A549 (cell line): ENCODE data around the gene COL13A1. TPM values are rescaled to one million over a fixed set of nuclear protein-coding genes. Genes with fewer than 3 reads are reported as not detected.

Experiments
- ATAC-seq, 2 experiments: fragments of 200-7000 bp in 1 of 2; fragments of >200 bp in 1 of 2; cut with Nextera tagmentation in 1 of 2; cut with Tn5 transposase in 1 of 2; 3 replicates each; pipeline versions ENCODE4 v1.8.0 to v1.9.1; 2018 to 2020; ENCODE audit warnings: mild to moderate bottlenecking in 1 of 2, moderate library complexity in 1 of 2
- CTCF ChIA-PET: fragments of 300-600 bp; sonication (Branson Sonifier 250); formaldehyde crosslinking; extraction: SDS; loops from one replicate; lab custom pipeline; 2021; ENCODE audit warnings: antibody characterized with exemption, inconsistent platforms; lab: Yijun Ruan, JAX
- POLR2A ChIA-PET: fragments of 350-600 bp; formaldehyde crosslinking; extraction: SDS; loops from one replicate; lab custom pipeline; 2021; ENCODE audit warnings: antibody characterized with exemption, inconsistent platforms; lab: Yijun Ruan, JAX
- DNase-seq, 2 experiments: peaks; one replicate each; pipeline versions ENCODE4 v3.0.0 to v3.0.0-alpha.2; 2011 to 2016; ENCODE audit warnings: low read depth in 1 of 2, low spot score in 1 of 2
- FAIRE-seq: peaks from 2 replicates; lab custom pipeline; 2011; peaks lifted over from hg19 to GRCh38; lab: Jason Lieb, UNC
- H3K27ac ChIP-seq, 2 experiments: fragments of >200 bp; sonication (Bioruptor Twin); formaldehyde crosslinking; 3 replicates each; pipeline ENCODE4 v1.5.1; 2016 to 2017
- H3K4me1 ChIP-seq: fragments of >200 bp; sonication (Bioruptor Twin); formaldehyde crosslinking; 3 replicates; pipeline ENCODE4 v1.6.1; 2016
- H3K4me2 ChIP-seq: fragments of >200 bp; sonication (Bioruptor Twin); formaldehyde crosslinking; 3 replicates; pipeline ENCODE4 v1.6.1; 2016
- H3K4me3 ChIP-seq: fragments of >200 bp; sonication (Bioruptor Twin); formaldehyde crosslinking; 3 replicates; pipeline ENCODE4 v1.5.1; 2016
- H3K9me3 ChIP-seq: fragments of >200 bp; sonication (Bioruptor Twin); formaldehyde crosslinking; 3 replicates; pipeline ENCODE4 v1.6.1; 2016
- BHLHE40 ChIP-seq: IDR thresholded peaks from 2 replicates; pipeline ENCODE4 v1.6.1; 2012; ENCODE audit warnings: low read depth, low read length, inconsistent platforms
- CHD2 ChIP-seq: fragments of 150-350 bp; IDR thresholded peaks from 2 replicates; pipeline ENCODE4 v1.6.1; 2014; ENCODE audit warnings: low read length; ENCODE audit not compliant: partially characterized antibody
- CHD4 ChIP-seq: fragments of 200-600 bp; sonication (generic); IDR thresholded peaks from 2 replicates; pipeline ENCODE4 v1.6.1; 2016; ENCODE audit warnings: antibody characterized with exemption, mild to moderate bottlenecking, borderline replicate concordance
- FOSB ChIP-seq: fragments of 250-450 bp; sonication (Bioruptor Pico); IDR thresholded peaks from 2 replicates; pipeline ENCODE4 v1.5.0; 2020; ENCODE audit warnings: mild to moderate bottlenecking, moderate library complexity
- HDAC2 ChIP-seq: fragments of 200-600 bp; sonication (generic); IDR thresholded peaks from 2 replicates; pipeline ENCODE4 v1.6.1; 2016
- JUNB ChIP-seq: fragments of >200 bp; sonication (Bioruptor Twin); formaldehyde crosslinking; IDR thresholded peaks from 2 replicates; pipeline ENCODE4 v1.6.1; 2016
- KDM5A ChIP-seq: fragments of 200-600 bp; sonication (generic); IDR thresholded peaks from 2 replicates; pipeline ENCODE4 v1.6.1; 2016; ENCODE audit warnings: antibody characterized with exemption, mild to moderate bottlenecking
- MAFK ChIP-seq: fragments of 450-650 bp; IDR thresholded peaks from 2 replicates; pipeline ENCODE4 v1.6.1; 2014; ENCODE audit not compliant: partially characterized antibody
- ZSCAN20 ChIP-seq: fragments of 250-450 bp; sonication (Bioruptor Pico); IDR thresholded peaks from 2 replicates; pipeline ENCODE4 v1.8.0; 2022; ENCODE audit warnings: mild to moderate bottlenecking, moderate library complexity
- WGBS: methylation state at CpG from one replicate; pipeline ENCODE4 v1.1.6; 2017; ENCODE audit errors: missing lambda C conversion rate; 5-methylcytosine and 5-hydroxymethylcytosine counted together
- polyA plus RNA-seq, 4 experiments: library from polyadenylated mRNA; depleted of rRNA in 3 of 4; stranded (reverse); fragments of >200 nt; fragmentation: RNase III in 1 of 4; extraction: RNeasy Plus Mini Kit Qiagen cat#74134 plus additional on column Dnase treatment in 1 of 4; gene quantifications; 2 replicates in 3 of 4; 3 replicates in 1 of 4; pipeline ENCODE4 v1.2.3, GENCODE V29; 2011 to 2017
- TF ChIP-seq, protein P1 (sequence below): fragments of 200-600 bp; sonication (generic); IDR thresholded peaks from 2 replicates; pipeline ENCODE4 v1.6.1; 2016; ENCODE audit warnings: antibody characterized with exemption, mild to moderate bottlenecking, moderate library complexity
- TF ChIP-seq, protein P2 (sequence below): fragments of 150-350 bp; IDR thresholded peaks from 2 replicates; pipeline ENCODE4 v1.6.1; 2014; ENCODE audit warnings: low read depth, mild to moderate bottlenecking, low read length
- TF ChIP-seq, protein P3 (sequence below): IDR thresholded peaks from 2 replicates; pipeline ENCODE4 v1.6.1; 2012; ENCODE audit warnings: low read depth, borderline replicate concordance
- TF ChIP-seq, protein P4 (sequence below): fragments of 450-650 bp; IDR thresholded peaks from 2 replicates; pipeline ENCODE4 v1.6.1; 2014; ENCODE audit warnings: antibody characterized with exemption

COL13A1 gene
- polyA plus RNA-seq, 2 of the 4 experiments (the other 2 are of a cell fraction) = 0.08 to 0.27 TPM

DNA sequence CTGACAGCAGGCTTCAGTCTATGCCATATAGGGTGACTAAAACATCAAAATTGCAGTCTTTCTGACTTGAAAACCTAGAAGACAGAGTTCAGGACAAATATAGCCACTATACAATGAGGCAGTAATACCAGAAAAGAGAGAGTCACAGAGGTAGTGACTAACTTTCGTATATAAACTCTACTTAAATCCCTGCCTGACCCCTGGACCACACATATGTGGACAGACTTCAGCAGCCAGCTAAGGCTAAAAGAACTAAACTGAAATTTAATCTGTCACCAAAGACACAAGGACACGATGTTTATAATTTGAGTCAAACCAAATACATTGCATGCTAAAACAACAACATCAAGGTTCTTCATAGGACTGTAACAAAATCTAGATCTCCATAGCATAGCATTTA, 186.4 kb downstream of the COL13A1 start:
- FAIRE-seq (no peak), DNase-seq (no peak), ATAC-seq (no peak; a peak in 1 of 6 replicates)
- ChIA-PET CTCF (no interaction called here), POLR2A (no interaction called here)
- H3K27ac ChIP-seq = no peak overlapping the region
- H3K4me2 ChIP-seq = no peak overlapping the region
- no peaks in the 10 kb centered on the region for H3K4me1 ChIP-seq
- TF ChIP-seq JUNB = no peak
- TF ChIP-seq FOSB (CRISPR knock-in tag) = no peak
- TF ChIP-seq, protein P1, sequence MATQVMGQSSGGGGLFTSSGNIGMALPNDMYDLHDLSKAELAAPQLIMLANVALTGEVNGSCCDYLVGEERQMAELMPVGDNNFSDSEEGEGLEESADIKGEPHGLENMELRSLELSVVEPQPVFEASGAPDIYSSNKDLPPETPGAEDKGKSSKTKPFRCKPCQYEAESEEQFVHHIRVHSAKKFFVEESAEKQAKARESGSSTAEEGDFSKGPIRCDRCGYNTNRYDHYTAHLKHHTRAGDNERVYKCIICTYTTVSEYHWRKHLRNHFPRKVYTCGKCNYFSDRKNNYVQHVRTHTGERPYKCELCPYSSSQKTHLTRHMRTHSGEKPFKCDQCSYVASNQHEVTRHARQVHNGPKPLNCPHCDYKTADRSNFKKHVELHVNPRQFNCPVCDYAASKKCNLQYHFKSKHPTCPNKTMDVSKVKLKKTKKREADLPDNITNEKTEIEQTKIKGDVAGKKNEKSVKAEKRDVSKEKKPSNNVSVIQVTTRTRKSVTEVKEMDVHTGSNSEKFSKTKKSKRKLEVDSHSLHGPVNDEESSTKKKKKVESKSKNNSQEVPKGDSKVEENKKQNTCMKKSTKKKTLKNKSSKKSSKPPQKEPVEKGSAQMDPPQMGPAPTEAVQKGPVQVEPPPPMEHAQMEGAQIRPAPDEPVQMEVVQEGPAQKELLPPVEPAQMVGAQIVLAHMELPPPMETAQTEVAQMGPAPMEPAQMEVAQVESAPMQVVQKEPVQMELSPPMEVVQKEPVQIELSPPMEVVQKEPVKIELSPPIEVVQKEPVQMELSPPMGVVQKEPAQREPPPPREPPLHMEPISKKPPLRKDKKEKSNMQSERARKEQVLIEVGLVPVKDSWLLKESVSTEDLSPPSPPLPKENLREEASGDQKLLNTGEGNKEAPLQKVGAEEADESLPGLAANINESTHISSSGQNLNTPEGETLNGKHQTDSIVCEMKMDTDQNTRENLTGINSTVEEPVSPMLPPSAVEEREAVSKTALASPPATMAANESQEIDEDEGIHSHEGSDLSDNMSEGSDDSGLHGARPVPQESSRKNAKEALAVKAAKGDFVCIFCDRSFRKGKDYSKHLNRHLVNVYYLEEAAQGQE = no peak
- no peak for TF ChIP-seq HDAC2
- TF ChIP-seq, protein P2, sequence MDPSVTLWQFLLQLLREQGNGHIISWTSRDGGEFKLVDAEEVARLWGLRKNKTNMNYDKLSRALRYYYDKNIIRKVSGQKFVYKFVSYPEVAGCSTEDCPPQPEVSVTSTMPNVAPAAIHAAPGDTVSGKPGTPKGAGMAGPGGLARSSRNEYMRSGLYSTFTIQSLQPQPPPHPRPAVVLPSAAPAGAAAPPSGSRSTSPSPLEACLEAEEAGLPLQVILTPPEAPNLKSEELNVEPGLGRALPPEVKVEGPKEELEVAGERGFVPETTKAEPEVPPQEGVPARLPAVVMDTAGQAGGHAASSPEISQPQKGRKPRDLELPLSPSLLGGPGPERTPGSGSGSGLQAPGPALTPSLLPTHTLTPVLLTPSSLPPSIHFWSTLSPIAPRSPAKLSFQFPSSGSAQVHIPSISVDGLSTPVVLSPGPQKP = no peak
- TF ChIP-seq, protein P3, sequence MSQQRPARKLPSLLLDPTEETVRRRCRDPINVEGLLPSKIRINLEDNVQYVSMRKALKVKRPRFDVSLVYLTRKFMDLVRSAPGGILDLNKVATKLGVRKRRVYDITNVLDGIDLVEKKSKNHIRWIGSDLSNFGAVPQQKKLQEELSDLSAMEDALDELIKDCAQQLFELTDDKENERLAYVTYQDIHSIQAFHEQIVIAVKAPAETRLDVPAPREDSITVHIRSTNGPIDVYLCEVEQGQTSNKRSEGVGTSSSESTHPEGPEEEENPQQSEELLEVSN = no peak
- WGBS = 2% methylated on average over 2 of the region's 2 CpGs
- no peak overlapping the region for H3K4me3 ChIP-seq
- H3K9me3 ChIP-seq = no peaks in the 10 kb centered on the region

DNA sequence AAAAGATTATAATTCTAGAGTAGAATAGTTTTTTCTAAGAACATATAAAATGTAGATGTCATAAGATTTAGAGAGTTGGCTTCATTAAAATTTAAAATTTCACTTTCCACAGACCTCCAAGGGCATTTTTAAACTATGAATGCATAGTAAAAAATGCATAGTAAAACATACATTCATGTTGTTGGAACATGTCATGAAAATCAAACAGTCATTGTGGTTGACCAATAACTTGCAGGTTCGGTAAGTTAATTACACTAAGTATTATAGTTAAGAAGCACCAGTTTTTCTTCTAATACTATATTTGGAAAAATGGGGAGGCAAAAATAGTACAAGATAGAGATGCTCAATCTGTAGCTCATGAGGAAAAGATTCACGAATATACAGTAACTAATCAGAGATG, 189.4 kb downstream of the COL13A1 start:
- DNase-seq (no peak), FAIRE-seq (peak; percentile 88), ATAC-seq (no peak)
- Histone ChIP-seq H3K4me1 (no peaks in the 10 kb centered on the region), H3K4me3 (no peak overlapping the region), H3K27ac (no peak overlapping the region), H3K4me2 (no peak overlapping the region), H3K9me3 (no peaks in the 10 kb centered on the region)
- ChIA-PET CTCF (interaction anchor here (1.6 kb wide), 1 partner anchor 33 kb away, joined by 3 read pairs; no protein-coding TSS in a partner anchor), POLR2A (no interaction called here)
- 28% methylated on average over 2 of the region's 2 CpGs for WGBS
- TF ChIP-seq CHD4 = no peak

DNA sequence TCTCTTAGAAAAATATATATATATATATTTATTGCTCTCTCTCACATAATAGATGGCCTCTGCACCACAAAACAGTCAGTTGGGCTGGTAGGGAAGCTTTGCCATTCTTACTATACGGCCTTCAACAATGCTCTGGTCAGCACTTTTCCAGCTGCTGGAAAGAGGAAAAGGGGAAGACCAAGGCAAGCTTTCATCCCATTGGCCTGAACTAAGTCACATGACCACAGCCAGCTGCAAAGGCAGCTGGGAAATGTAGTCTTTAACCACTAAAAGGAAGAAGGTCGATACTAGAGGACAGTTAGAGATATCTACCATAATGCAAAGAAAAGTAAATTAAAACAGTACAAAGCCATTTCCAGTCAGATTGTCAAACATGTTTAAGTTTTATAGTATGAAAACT, 192.6 kb downstream of the COL13A1 start:
- no peaks in the 10 kb centered on the region for H3K4me1 ChIP-seq
- 0 out of 3 replicates have a peak overlapping the region, but pooled peaks have one; percentile 24 for H3K4me2 ChIP-seq
- ChIA-PET CTCF (interaction anchor here (0.6 to 1.2 kb wide), 2 partner anchors 36 to 136 kb away, joined by 3 to 4 read pairs; no protein-coding TSS in a partner anchor), POLR2A (no interaction called here)
- no peaks in the 10 kb centered on the region for H3K9me3 ChIP-seq
- no peak overlapping the region for H3K27ac ChIP-seq
- TF ChIP-seq JUNB (no peak), KDM5A (no peak), BHLHE40 (no peak), CHD2 (no peak), ZSCAN20 (no peak), MAFK (peak; percentile 98)
- TF ChIP-seq, protein P4, sequence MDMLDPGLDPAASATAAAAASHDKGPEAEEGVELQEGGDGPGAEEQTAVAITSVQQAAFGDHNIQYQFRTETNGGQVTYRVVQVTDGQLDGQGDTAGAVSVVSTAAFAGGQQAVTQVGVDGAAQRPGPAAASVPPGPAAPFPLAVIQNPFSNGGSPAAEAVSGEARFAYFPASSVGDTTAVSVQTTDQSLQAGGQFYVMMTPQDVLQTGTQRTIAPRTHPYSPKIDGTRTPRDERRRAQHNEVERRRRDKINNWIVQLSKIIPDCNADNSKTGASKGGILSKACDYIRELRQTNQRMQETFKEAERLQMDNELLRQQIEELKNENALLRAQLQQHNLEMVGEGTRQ = peak; percentile 87
- no peak overlapping the region for H3K4me3 ChIP-seq
- 2% methylated on average over 2 of the region's 2 CpGs for WGBS
- FAIRE-seq = peak; percentile 99
- ATAC-seq = peak; percentile 81 to 93; a peak in 5 of 6 replicates
- peak; percentile 74 to 82 for DNase-seq
